Gastroesophageal sphincter (tissue), 4 donors: ENCODE measurements around the gene SLC30A2. TPM values are rescaled to one million over a fixed set of nuclear protein-coding genes. Genes with fewer than 3 reads are reported as not detected.

Source experiments
- ATAC-seq: fragments of 150-250 bp; one replicate; pipeline ENCODE4 v1.9.1; 2016; ENCODE audit warnings: mild to moderate bottlenecking, moderate library complexity
- H3K27ac ChIP-seq, 4 donors: fragments of 200-600 bp; sonication (generic) in 3 of 4; 1 replicate in 3 of 4; 2 replicates in 1 of 4; pipeline ENCODE4 v1.5.1; 2016 to 2019
- H3K27me3 ChIP-seq: fragments of 200-600 bp; sonication (generic); one replicate; pipeline ENCODE4 v1.5.1; 2019
- H3K36me3 ChIP-seq, 2 donors: fragments of 200-600 bp; sonication (generic); one replicate each; pipeline ENCODE4 v1.5.1; 2019; ENCODE audit warnings: control low read depth in 1 of 2
- H3K4me1 ChIP-seq, 3 donors: fragments of 200-600 bp; sonication (generic); 1 replicate in 2 of 3; 2 replicates in 1 of 3; pipeline ENCODE4 v1.5.1; 2016 to 2019; ENCODE audit warnings: control low read depth in 2 of 3
- H3K4me3 ChIP-seq, 2 donors: fragments of 200-600 bp; sonication (generic); one replicate each; pipeline ENCODE4 v1.5.1; 2019; ENCODE audit warnings: mild to moderate bottlenecking in 1 of 2, moderate library complexity in 1 of 2
- H3K9me3 ChIP-seq, 3 donors: fragments of 200-600 bp; sonication (generic); one replicate each; pipeline ENCODE4 v1.5.1; 2017 to 2019; ENCODE audit warnings: control low read depth in 2 of 3
- CTCF ChIP-seq, 4 experiments: fragments of 200-600 bp in 2 of 4; fragments of 450-650 bp in 2 of 4; sonication (generic) in 1 of 4; IDR thresholded peaks; one replicate each; pipeline ENCODE4 v1.5.1; 2017 to 2019; ENCODE audit warnings: antibody characterized with exemption in 4 of 4, mild to moderate bottlenecking in 2 of 4, moderate library complexity in 2 of 4
- EP300 ChIP-seq: sonication (generic); formaldehyde crosslinking; IDR thresholded peaks from one replicate; pipeline ENCODE4 v1.6.1; 2017; ENCODE audit warnings: antibody characterized with exemption, mild to moderate bottlenecking
- POLR2A ChIP-seq, 2 donors: fragments of 450-650 bp; IDR thresholded peaks; one replicate each; pipeline ENCODE4 v1.6.1; 2017; ENCODE audit warnings: antibody characterized with exemption in 2 of 2, mild to moderate bottlenecking in 2 of 2, moderate library complexity in 1 of 2
- POLR2AphosphoS5 ChIP-seq: sonication (generic); formaldehyde crosslinking; IDR thresholded peaks from one replicate; pipeline ENCODE4 v1.6.1; 2017; ENCODE audit warnings: antibody characterized with exemption
- WGBS, 2 donors: methylation state at CpG; one replicate each; pipeline ENCODE4 v1.1.5; 2018; ENCODE audit warnings: low coverage in 1 of 2; 5-methylcytosine and 5-hydroxymethylcytosine counted together
- total RNA-seq, 4 donors: library from RNA; depleted of rRNA; stranded (reverse); fragments of >200 nt; gene quantifications; one replicate each; pipeline ENCODE4 v1.1.0, GENCODE V29; 2016

The SLC30A2 gene
- total RNA-seq, 4 donors from 2014 or later: not detected

- ATAC-seq: no peak
- WGBS, 2 donors: 87% methylated on average over 1 of the region's 1 CpG; no CpG with 5 or more reads in 1 of the 2 donors
- no peaks in the 10 kb centered on the region for H3K36me3 ChIP-seq
- TF ChIP-seq CTCF (IDR thresholded peaks at IDR 0.05): no peak
- no peak overlapping the region for H3K4me3 ChIP-seq
- no peaks in the 10 kb centered on the region for H3K9me3 ChIP-seq
- no peak overlapping the region for H3K27ac ChIP-seq
- no peaks in the 10 kb centered on the region for H3K4me1 ChIP-seq
- peaks cover 69% of the 10 kb centered on the region for H3K27me3 ChIP-seq
Measured at GRCh38 chr1:26069941-26070295, 24.0 kb upstream of the SLC30A2 start.

GRCh38 chr1:26067432-26067911 lies 21.6 kb upstream of the SLC30A2 start, which contains the start of gene TRIM63:
Gene TRIM63, minus strand, starts transcription at chr1:26067630. Its CDS starts 136 bp downstream, at chr1:26067494.
- Histone ChIP-seq H3K4me1 (no peaks in the 10 kb centered on the region), H3K4me3 (no peak within 1 kb of the TSS), H3K27ac (no peak within 1 kb of the TSS), H3K36me3 (no peaks in the 10 kb centered on the region), H3K27me3 (peaks cover 55% of the 10 kb centered on the region), H3K9me3 (no peaks in the 10 kb centered on the region)
- WGBS, 2 donors: 60% methylated on average over 1 of the region's 9 CpGs; no CpG with 5 or more reads in 1 of the 2 donors
- no peak for ATAC-seq
- no peak for TF ChIP-seq POLR2AphosphoS5
- no peak for TF ChIP-seq CTCF (IDR thresholded peaks at IDR 0.05)
- no peak for TF ChIP-seq POLR2A (IDR thresholded peaks at IDR 0.05)
- no peak for TF ChIP-seq EP300

- no peak for TF ChIP-seq POLR2AphosphoS5
- TF ChIP-seq CTCF (IDR thresholded peaks at IDR 0.05): no peak
- TF ChIP-seq POLR2A (IDR thresholded peaks at IDR 0.05): no peak
- no peak for TF ChIP-seq EP300
- Histone ChIP-seq H3K4me1 (no peaks in the 10 kb centered on the region), H3K27ac (no peak overlapping the region), H3K4me3 (no peak overlapping the region), H3K9me3 (no peaks in the 10 kb centered on the region), H3K36me3 (no peaks in the 10 kb centered on the region), H3K27me3 (peaks cover 49% of the 10 kb centered on the region)
- 60% methylated on average over 1 of the region's 4 CpGs; no CpG with 5 or more reads in 1 of the 2 donors for WGBS, 2 donors
- ATAC-seq: no peak
Measured at GRCh38 chr1:26066857-26067256, 20.9 kb upstream of the SLC30A2 start.

- no peak for ATAC-seq
- Histone ChIP-seq H3K36me3 (no peaks in the 10 kb centered on the region), H3K9me3 (no peaks in the 10 kb centered on the region), H3K27ac (no peak overlapping the region), H3K27me3 (peaks cover 42% of the 10 kb centered on the region), H3K4me3 (no peak overlapping the region), H3K4me1 (no peaks in the 10 kb centered on the region)
- WGBS, 2 donors: 98% methylated on average over 11 of the region's 15 CpGs; no CpG with 5 or more reads in 1 of the 2 donors
- TF ChIP-seq POLR2AphosphoS5: no peak
- no peak for TF ChIP-seq CTCF (IDR thresholded peaks at IDR 0.05)
- no peak for TF ChIP-seq EP300
- TF ChIP-seq POLR2A (IDR thresholded peaks at IDR 0.05): no peak
Measured at GRCh38 chr1:26066160-26066559, 20.2 kb upstream of the SLC30A2 start.

DNA sequence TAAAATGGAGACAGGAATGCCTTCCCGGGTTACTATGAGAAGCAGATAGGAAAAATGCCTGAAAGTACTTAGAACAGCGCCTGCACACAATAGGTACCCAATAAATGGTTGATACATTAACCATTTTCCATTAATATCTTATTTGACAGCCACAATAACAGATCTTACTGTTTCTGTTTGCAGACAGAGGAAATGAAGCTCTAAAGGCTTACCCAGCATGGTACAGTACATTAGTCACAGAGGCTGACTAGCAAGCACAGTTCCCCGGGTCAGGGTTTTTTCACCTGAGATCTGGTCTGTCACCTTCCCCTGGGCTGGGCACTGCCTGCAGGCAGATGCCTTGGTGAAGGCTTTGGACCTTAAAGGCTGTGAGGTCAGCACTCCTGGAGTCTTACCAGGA lies 18.6 kb upstream of the SLC30A2 start:
- H3K9me3 ChIP-seq: no peaks in the 10 kb centered on the region
- no peaks in the 10 kb centered on the region for H3K4me1 ChIP-seq

More for the DNA sequence above, 18.6 kb upstream of the SLC30A2 start:
- H3K4me3 ChIP-seq: no peak overlapping the region
- peaks cover 46% of the 10 kb centered on the region for H3K27me3 ChIP-seq
- WGBS, 2 donors: 83% methylated on average over 1 to 2 of the region's 3 CpGs
- H3K36me3 ChIP-seq: no peaks in the 10 kb centered on the region
- no peak overlapping the region for H3K27ac ChIP-seq
- TF ChIP-seq POLR2AphosphoS5 (no peak), EP300 (no peak), CTCF (IDR thresholded peaks at IDR 0.05) (no peak), POLR2A (IDR thresholded peaks at IDR 0.05) (no peak)
- ATAC-seq: no peak
